GM12873 (cell line): ENCODE data around the gene EGLN2.
"Not testable (repeated sequence)": the region's sequence is repeated elsewhere in the genome, so short reads cannot be mapped to it uniquely, and the experiment has no call there.

Source experiments
- TF ChIP-seq, protein P1 (sequence below): IDR thresholded peaks from 2 replicates; pipeline ENCODE4 v1.5.1; 2012; ENCODE audit warnings: low read depth, mild to moderate bottlenecking, moderate library complexity, low read length, control low read depth; ENCODE audit not compliant: insufficient read depth; ENCODE audit errors: missing control alignments

EGLN2 gene

GRCh38 chr19:40827386-40828247 is 28.6 kb downstream of the EGLN2 start:
- TF ChIP-seq, protein P1, sequence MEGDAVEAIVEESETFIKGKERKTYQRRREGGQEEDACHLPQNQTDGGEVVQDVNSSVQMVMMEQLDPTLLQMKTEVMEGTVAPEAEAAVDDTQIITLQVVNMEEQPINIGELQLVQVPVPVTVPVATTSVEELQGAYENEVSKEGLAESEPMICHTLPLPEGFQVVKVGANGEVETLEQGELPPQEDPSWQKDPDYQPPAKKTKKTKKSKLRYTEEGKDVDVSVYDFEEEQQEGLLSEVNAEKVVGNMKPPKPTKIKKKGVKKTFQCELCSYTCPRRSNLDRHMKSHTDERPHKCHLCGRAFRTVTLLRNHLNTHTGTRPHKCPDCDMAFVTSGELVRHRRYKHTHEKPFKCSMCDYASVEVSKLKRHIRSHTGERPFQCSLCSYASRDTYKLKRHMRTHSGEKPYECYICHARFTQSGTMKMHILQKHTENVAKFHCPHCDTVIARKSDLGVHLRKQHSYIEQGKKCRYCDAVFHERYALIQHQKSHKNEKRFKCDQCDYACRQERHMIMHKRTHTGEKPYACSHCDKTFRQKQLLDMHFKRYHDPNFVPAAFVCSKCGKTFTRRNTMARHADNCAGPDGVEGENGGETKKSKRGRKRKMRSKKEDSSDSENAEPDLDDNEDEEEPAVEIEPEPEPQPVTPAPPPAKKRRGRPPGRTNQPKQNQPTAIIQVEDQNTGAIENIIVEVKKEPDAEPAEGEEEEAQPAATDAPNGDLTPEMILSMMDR: no peak

GRCh38 chr19:40829205-40829604 is 30.2 kb downstream of the EGLN2 start:
- TF ChIP-seq, protein P1: no peak

- TF ChIP-seq, protein P1: no peak
Measured at GRCh38 chr19:40831502-40832430, 32.8 kb downstream of the EGLN2 start.

DNA sequence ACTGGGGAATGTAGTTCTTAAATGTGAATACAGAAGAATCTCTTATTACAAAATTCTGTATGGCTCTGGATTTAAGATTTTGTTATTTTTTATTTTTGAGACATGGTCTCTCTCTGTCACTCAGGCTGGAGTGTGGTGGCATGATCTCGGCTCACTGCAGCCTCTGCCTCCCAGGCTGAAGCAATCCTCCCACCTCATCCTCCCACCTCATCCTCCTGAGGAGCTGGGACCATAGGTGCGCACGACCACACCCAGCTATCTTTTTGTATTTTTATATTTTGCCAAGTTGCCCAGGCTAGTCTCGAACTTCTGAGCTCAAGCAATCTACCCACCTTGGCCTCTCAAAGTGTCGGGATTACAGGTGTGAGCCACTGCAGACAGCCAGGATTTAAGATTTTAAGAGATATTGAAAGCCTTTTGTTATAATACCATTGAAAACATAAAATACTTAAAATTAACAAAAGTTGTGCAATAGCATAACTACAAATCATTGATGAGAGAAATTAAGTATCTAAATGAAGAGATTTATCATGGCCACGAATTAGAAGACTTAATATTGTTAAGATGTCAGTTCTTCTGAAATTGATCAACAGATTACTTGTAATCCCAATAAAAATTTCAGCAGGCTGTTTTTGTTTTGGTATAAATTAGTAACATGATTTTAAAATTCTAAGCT is 37.9 kb downstream of the EGLN2 start:
- TF ChIP-seq, protein P1: no peak

GRCh38 chr19:40850277-40850676 is 51.3 kb downstream of the EGLN2 start, which contains the start of gene CYP2A6:
Gene CYP2A6, minus strand, starts transcription at chr19:40850447. Its CDS starts 21 bp downstream, at chr19:40850426.
- TF ChIP-seq, protein P1: not testable (repeated sequence)
